IPS-18a (cell line): ENCODE results near the gene DESI1.
"Not testable (repeated sequence)": the region's sequence is repeated elsewhere in the genome, so short reads cannot be mapped to it uniquely, and the experiment has no call there.

ENCODE experiments used
- H3K27ac ChIP-seq: one replicate; pipeline ENCODE4 v1.5.1; 2013; ENCODE audit warnings: low read length
- H3K27me3 ChIP-seq: one replicate; pipeline ENCODE4 v1.6.1; 2013; ENCODE audit warnings: mild to moderate bottlenecking, low read length; ENCODE audit not compliant: control insufficient read depth, insufficient read depth
- H3K36me3 ChIP-seq: one replicate; pipeline ENCODE4 v1.6.1; 2013; ENCODE audit warnings: low read depth, low read length; ENCODE audit not compliant: control insufficient read depth
- H3K4me1 ChIP-seq: one replicate; pipeline ENCODE4 v1.6.1; 2013; ENCODE audit warnings: low read depth, low read length; ENCODE audit not compliant: control insufficient read depth
- H3K4me3 ChIP-seq: one replicate; pipeline ENCODE4 v1.5.1; 2013; ENCODE audit warnings: low read length
- H3K9ac ChIP-seq: one replicate; pipeline ENCODE4 v1.6.1; 2013; ENCODE audit warnings: mild to moderate bottlenecking, low read length, moderate library complexity
- H3K9me3 ChIP-seq: one replicate; pipeline ENCODE4 v1.6.1; 2013; ENCODE audit warnings: low read depth, low read length; ENCODE audit not compliant: control insufficient read depth

The DESI1 gene

DNA sequence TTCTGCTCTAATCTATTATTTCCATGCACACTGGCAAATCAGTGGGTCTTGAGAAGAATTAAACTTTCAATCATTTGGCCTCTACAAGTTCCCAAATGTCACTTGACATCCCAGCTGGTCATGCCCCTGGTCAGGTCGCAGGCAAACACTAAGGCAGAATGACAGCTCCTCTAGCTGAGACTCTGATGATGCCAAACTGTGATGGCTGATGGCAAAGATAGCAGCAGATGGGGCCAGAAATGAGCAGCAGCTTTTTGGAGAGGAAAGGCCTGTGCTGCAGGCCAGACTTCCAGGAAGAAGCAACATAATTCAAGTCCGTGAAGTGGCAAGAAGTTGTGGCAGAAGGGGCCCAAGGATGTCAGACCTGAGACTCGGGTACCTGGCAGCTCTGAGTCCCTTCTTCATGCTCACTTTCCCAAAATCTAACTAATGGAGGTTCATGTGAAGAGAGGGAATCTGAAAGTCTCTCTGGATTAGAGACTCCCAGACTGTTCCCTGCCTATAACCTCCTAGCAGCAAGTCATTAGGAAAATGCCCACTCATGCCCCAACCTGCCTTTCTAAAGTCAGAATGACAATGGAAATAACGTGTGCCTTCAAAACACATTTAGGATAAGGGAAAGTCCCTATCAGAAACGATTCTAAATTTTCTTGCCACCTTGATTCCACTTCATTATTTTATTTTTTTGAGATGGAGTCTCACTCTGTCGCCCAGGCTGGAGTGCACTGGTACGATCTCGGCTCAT, 21.8 kb downstream of the DESI1 start:
- Histone ChIP-seq H3K36me3 (peaks cover 14% of the 10 kb centered on the region), H3K9me3 (no peaks in the 10 kb centered on the region), H3K27me3 (no peaks in the 10 kb centered on the region), H3K27ac (no peak overlapping the region), H3K4me3 (no peak overlapping the region), H3K9ac (no peak overlapping the region), H3K4me1 (no peaks in the 10 kb centered on the region)

DNA sequence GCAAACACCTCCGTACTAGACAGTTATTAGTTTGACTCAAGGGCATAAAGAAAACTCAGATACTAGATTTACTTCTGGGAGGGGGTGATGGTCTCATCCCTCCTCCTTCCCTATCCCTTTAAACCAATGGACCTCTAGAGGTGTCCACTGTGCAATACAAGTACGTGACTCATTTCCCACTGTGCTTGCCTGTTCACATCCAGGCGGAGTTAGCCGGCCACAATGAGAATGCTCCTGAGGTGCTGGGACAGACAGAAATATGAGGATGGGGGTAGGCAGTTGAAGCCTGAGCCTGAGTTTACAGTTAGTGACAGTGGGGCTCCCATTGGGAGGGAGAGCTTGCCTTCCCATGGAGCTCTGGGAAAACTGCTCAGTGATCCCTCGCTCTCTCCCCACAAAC, 22.8 kb downstream of the DESI1 start:
- Histone ChIP-seq H3K9me3 (no peaks in the 10 kb centered on the region), H3K27me3 (no peaks in the 10 kb centered on the region), H3K36me3 (peaks cover 14% of the 10 kb centered on the region), H3K27ac (no peak overlapping the region), H3K9ac (no peak overlapping the region), H3K4me3 (no peak overlapping the region), H3K4me1 (no peaks in the 10 kb centered on the region)

DNA sequence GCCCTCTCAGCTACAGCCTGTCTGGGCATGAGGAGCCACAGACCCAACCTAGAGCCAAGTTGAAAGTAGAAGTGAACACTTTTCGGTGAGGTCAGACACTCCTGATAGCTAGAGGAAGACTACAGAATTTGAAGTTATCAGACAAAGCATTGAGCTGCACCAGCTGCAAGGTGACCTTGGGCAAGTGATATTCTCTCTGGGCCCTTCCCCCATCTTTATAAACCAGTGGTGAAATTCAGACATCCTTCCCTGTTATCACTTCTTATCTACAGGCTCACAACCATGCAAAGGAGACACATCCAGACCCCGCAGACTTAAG, 23.2 kb downstream of the DESI1 start:
- Histone ChIP-seq H3K27me3 (no peaks in the 10 kb centered on the region), H3K4me3 (no peak overlapping the region), H3K4me1 (no peaks in the 10 kb centered on the region), H3K27ac (no peak overlapping the region), H3K9ac (no peak overlapping the region), H3K9me3 (no peaks in the 10 kb centered on the region), H3K36me3 (peaks cover 9% of the 10 kb centered on the region)

GRCh38 chr22:41596776-41597634, 23.8 kb downstream of the DESI1 start:
- Histone ChIP-seq H3K27me3 (no peaks in the 10 kb centered on the region), H3K9ac (no peak overlapping the region), H3K36me3 (peaks cover 4% of the 10 kb centered on the region), H3K4me1 (no peaks in the 10 kb centered on the region), H3K9me3 (no peaks in the 10 kb centered on the region), H3K4me3 (no peak overlapping the region), H3K27ac (no peak overlapping the region)

- no peak overlapping the region for H3K9ac ChIP-seq
- H3K36me3 ChIP-seq, result peaks cover 4% of the 10 kb centered on the region
- H3K4me1 ChIP-seq, result no peaks in the 10 kb centered on the region
- H3K27me3 ChIP-seq, result no peaks in the 10 kb centered on the region
- no peak overlapping the region for H3K27ac ChIP-seq
- no peak overlapping the region for H3K4me3 ChIP-seq
- no peaks in the 10 kb centered on the region for H3K9me3 ChIP-seq
These were observed 25.1 kb downstream of the DESI1 start for GRCh38 chr22:41595703-41596102.

GRCh38 chr22:41593336-41593960, 27.4 kb downstream of the DESI1 start:
- H3K4me3 ChIP-seq, H3K27me3 ChIP-seq, H3K27ac ChIP-seq, H3K4me1 ChIP-seq, H3K36me3 ChIP-seq, H3K9me3 ChIP-seq, H3K9ac ChIP-seq: not testable (repeated sequence)

DNA sequence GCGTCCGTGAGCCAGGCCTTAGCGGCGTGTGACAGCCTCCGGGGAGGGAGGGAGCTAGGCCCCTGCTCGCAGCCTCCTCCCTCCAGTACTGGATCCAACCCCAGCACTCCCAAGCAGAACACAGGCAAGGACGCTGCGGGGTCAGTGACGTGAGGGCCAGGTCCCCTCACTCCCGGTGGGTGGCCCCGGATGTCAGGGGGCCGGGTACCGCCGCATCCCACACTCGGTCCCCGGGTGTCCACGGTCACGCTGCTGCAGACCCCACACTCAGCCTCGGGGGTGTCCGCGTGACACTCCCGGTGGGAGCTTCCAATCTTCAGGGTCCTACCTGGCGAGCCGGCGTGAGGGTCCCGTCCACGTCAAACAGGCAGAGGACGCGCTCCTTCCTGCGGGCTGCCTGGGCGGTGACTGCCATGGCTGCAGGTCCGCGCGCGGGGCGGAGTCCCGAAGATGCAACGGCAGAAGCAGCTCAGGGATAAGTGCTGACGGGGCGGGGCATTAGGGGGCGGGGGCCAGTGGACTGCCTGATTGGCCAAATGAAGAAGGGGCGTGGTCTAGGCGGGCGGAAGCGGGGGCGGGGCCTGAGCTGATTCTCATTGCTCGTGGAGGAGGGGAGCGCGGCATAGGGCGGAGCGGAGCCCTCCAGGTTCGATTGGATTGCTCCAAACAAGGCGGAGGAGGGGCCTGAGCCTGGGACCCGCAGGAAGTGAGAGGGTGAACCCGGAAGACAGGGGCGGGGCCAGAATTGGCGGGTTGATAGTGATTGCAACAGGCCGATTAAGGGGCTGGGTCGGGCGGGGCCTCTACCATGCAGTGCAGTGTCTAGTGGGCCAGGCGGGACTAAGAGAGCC, 31.2 kb downstream of the DESI1 start, which contains the start of gene PMM1:
PMM1 (minus strand) TSS at position 450 of the 851 bp plus-strand sequence; CDS start at position 415, 35 bp downstream.
- H3K27me3 ChIP-seq, result no peaks in the 10 kb centered on the region
- no peak within 1 kb of the TSS for H3K27ac ChIP-seq
- peak within 1 kb of the TSS; percentile 89 for H3K4me3 ChIP-seq
- peaks cover 6% of the 10 kb centered on the region for H3K4me1 ChIP-seq
- no peaks in the 10 kb centered on the region for H3K36me3 ChIP-seq
- no peaks in the 10 kb centered on the region for H3K9me3 ChIP-seq
- peak within 1 kb of the TSS; percentile 63 for H3K9ac ChIP-seq

- Histone ChIP-seq H3K27me3 (no peaks in the 10 kb centered on the region), H3K9ac (no peak overlapping the region), H3K9me3 (no peaks in the 10 kb centered on the region), H3K4me3 (no peak overlapping the region), H3K36me3 (no peaks in the 10 kb centered on the region), H3K27ac (no peak overlapping the region), H3K4me1 (peaks cover 6% of the 10 kb centered on the region)
These were observed 33.5 kb downstream of the DESI1 start for GRCh38 chr22:41587347-41587723.

- Histone ChIP-seq H3K4me3 (no peak overlapping the region), H3K9ac (no peak overlapping the region), H3K27me3 (no peaks in the 10 kb centered on the region), H3K36me3 (no peaks in the 10 kb centered on the region), H3K9me3 (no peaks in the 10 kb centered on the region), H3K4me1 (peaks cover 6% of the 10 kb centered on the region), H3K27ac (no peak overlapping the region)
These were observed 34.9 kb downstream of the DESI1 start for GRCh38 chr22:41585898-41586297.

DNA sequence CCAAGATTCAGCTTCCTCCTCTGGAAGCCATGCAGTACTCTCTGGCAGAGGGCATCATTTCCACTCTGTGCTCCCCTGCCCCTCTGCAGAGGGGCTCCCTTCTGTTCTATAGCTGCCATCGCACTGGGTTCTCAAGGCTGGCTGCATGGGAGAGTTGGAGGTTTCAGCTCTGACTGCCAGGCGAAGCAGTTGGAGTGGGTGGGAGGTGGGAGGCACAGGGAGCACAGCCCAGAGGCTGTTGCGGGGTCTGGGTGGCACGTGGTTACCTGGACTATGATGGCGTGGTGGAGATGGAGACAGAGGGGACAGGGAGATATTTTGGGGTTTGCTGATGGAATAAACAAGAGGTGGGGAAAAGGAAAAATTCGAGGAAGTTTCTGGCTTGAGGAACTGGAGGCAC, 36.0 kb downstream of the DESI1 start:
- peaks cover 6% of the 10 kb centered on the region for H3K4me1 ChIP-seq
- H3K4me3 ChIP-seq, result no peak overlapping the region
- no peaks in the 10 kb centered on the region for H3K27me3 ChIP-seq
- no peak overlapping the region for H3K9ac ChIP-seq
- H3K9me3 ChIP-seq, result no peaks in the 10 kb centered on the region
- H3K36me3 ChIP-seq, result no peaks in the 10 kb centered on the region
- no peak overlapping the region for H3K27ac ChIP-seq

DNA sequence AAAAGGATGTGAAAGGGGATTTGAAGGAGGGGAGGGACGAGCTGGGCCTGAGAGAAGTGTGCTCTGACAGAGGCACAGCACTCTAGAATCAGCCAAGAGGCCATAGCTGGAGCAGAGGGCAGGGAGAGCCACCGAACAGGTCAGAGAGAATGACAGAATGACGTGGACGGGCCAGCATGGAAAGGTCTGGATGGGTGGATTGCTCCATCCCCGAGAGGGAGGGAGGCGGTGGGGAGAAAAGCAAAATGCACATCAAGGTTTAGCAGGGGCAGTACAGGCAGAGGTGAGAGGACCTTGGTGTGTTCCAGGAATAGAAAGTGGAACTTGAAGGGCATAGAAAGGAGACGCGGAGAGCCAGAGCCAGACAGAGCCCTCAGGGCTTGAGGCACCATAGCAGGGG, 38.1 kb downstream of the DESI1 start:
- H3K9ac ChIP-seq, result no peak overlapping the region
- H3K4me1 ChIP-seq, result no peaks in the 10 kb centered on the region
- H3K9me3 ChIP-seq, result no peaks in the 10 kb centered on the region
- no peaks in the 10 kb centered on the region for H3K27me3 ChIP-seq
- H3K36me3 ChIP-seq, result no peaks in the 10 kb centered on the region
- no peak overlapping the region for H3K27ac ChIP-seq
- H3K4me3 ChIP-seq, result no peak overlapping the region
